GM19324 (cell line): Measurements from ENCODE around the gene ST3GAL3.
"Not testable (repeated sequence)": the region's sequence is repeated elsewhere in the genome, so short reads cannot be mapped to it uniquely, and the experiment has no call there.

Experiments used
- ATAC-seq: cut with Tn5 transposase; IDR thresholded peaks from one replicate; pipeline ENCODE4 v1.9.1; 2021; ENCODE audit warnings: mild to moderate bottlenecking, moderate library complexity; ENCODE audit not compliant: unreplicated experiment, low FRiP score

The ST3GAL3 gene

DNA sequence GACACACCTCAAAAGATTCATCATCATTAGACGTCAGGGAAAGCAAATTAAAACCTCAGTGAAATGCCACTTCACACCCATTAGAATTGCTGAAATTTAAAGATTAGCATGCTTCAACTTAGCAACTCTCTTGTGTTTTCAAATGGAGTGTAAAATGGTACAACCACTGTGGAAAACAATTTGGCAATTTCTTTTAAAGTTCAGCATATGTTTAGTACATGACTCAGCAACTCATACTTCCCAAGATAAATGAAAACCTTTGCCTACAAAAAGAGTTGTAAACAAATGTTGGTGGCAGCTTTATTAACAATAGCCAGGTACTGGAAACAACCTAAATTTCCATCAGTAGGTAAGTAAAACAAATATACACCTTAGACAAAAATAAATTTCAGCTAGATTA lies 42.7 kb downstream of the ST3GAL3 start:
- no peak for ATAC-seq

DNA sequence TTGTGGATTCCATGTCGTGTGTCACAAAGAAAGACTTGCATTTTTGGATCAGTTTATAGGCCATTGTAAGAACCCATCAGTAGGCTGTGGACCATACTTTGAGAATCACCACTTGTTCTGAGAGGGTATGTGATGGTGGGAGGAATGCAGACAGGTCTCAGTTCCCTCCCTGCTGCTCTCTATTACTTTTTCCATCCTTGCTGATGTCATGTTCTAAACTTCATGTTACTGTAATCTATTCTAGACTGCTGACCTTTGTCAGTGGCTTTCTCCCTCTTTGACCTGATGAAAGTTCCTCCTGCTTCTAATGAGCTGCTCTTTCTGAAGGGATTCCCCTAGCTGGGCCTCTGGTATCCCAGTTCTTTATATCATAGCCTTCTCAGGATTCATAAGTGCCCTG lies 46.1 kb downstream of the ST3GAL3 start:
- no peak for ATAC-seq

DNA sequence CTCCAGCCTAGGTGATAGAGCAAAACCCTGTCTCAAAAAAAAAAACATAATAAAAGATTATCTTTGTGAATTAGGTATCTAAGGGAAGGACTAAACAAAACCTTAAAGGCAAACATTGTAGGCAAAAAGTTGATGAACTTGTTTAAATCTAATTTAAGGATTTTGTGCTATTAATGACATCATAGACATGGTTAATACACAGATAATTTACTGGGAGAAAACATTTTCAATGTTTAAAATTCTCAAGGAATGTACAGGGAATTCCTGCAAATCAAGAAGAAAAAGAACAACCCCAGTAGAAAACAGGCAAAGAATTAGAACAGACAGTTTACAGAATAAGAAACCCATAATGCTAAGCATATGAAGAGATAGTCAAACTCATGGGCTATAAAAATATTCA lies 47.6 kb downstream of the ST3GAL3 start:
- ATAC-seq, result no peak

DNA sequence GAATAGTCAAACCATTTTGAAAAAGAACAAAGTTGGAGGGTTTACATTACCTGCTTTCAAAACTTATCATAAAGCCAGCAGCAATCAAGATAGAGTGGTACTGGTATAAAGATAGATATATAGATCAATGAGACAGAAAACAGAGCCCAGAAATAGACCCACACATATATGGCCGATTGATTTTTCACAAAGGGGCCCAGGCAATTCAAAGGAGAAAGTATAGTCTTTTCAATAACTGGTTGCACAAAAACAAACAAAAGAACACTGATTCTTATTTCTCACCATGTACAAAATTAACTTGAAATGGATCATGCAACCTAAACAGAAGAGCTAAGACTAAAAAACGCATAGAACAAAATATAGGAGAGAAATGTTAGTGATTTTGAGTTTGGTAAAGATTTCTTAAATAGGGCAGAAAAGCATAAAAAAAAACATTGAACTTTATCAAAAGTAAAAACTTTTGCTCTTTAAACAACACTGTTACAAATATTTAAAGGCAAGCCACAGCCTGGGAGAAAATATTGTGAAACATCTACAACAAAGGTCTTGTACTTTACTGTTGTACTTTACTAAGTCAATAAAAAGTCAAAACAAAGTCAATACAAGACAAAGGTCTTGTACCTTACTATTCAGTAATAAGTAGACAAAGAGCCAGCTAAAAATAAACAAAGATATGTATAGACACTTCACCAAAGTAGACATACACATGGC lies 50.2 kb downstream of the ST3GAL3 start:
- no peak for ATAC-seq

DNA sequence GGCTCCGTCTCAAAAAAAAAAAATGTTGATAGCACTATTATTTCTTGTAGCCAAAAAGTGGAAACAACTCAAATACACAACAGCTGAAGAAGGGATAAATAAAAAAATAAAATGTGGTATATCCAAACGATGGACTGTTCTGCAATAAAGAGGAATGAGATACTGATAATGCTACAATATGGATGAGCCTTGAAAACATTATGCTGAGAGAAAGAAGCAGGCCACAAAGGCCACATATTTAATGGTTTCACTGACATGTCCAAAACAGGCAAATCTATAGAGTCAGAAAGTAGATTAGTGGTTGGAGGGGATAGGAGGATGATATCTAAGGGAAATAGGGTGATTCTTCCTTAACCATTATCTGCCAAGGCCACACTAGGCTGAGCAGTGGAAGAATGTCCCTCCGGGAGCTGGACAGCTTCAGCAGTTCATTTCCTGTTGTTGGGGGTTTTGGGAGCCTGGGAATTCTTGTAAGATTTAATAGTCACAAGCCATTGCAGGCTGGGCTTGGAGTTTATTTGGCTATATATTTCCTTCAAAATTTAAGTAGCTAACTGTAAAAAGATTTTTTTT lies 53.5 kb downstream of the ST3GAL3 start:
- no peak for ATAC-seq

DNA sequence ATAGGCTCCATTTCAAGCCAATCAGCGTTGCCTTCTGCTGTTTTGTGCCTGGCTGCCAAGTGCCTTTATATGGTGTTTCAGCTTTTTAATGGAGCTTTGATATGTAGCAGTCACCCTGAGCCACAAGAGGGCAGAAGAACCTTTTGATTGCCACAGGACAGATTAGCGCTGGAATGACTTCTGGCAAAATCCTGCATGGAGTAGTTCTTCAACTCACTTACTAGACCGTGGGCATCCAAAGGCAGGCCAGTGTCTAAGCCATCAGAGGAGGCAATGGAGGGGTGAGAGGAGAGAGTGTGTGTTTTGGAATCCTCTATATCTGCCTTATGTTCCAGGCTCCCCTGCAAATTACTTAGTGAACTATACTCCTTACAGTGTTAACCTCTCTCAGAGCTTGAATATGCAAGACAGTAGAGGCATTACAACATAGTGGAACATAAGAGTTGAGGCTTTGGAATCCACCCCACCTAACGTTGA lies 56.2 kb downstream of the ST3GAL3 start:
- ATAC-seq, result no peak

DNA sequence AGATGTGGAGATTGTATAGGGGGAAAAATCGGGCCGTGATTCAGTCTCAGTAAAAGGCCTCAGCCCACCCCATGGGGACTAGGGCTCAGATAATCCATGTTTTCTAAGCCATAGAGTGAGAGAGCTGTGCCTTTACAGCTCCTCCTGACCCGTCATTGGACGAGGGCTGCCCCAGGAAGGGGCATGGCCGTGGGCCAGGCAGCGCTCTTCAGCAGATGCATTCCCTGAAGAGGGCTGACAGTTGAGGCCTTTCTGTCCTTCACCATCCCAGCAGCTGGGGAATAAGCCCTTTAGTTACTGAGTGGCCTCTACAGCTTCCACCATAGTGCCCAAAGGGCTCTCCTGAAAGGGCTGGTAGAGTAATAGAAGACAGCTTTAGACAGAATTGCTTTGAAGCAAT lies 57.2 kb downstream of the ST3GAL3 start:
- ATAC-seq, result no peak

DNA sequence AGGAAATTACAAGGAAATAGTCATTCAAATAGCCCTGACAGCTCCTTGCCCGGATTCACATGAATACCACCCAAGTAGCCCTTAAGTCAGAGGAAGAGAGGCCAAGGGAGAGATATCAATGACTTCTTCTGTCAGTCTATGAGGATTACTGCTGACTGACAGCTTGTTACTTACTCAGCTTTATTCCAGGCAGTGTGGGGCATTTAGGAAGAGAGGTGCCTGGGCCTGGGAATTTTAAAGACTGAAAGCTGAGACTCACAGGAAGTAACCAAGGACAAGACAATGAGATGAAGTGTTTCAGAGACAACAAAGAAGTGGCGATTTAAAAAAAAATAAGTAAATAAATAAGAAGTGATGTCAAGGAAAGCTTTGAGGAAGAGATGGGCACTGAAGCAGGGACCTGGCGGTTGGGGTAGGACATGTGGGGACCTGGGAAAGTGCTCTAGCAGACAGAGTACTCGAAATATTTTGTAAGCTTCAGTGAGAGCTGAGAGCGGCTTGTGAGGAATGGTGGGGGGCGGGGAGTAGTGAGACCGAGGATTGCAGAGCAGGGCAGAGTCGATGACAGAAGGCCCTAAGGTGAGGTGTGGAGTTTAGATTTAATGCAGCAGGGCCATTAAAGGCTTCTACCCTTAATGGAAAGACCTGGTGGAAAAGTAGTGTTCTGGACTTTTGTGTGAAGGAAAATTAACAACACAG lies 58.9 kb downstream of the ST3GAL3 start:
- ATAC-seq, result no peak

DNA sequence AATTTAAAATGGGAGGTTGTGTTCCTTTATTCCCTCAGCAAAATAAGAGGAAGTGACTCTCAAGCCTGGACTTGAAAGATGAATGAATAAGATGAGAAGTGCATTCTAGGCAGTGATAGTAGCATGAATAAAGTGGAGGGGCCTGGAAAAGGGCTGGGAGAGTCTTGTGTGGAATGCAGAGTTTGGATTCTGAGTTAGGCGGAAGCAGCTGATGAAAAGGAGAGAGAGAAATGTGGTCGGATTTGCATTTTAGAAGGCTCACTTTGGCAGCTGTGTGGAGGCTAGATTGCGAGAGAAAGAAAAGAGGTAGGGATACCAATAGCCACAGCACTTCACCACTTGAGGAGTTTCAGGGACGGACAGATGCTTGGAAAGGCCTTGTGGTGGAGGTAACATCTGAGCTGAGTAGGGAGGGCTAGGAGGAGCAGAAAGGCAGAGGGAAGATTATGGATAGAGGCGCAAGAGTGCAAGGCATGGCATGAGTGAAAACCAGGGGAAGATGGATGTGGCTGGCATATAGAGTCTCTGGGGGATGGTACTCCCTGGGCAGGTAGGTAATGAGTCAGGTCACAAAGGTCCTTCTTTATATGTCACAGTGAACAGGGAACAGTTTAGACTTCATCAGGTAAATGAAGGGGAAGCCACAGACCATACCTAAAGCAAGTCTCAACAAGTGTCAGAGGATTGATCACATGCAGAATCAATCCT lies 59.6 kb downstream of the ST3GAL3 start:
- ATAC-seq, result no peak

DNA sequence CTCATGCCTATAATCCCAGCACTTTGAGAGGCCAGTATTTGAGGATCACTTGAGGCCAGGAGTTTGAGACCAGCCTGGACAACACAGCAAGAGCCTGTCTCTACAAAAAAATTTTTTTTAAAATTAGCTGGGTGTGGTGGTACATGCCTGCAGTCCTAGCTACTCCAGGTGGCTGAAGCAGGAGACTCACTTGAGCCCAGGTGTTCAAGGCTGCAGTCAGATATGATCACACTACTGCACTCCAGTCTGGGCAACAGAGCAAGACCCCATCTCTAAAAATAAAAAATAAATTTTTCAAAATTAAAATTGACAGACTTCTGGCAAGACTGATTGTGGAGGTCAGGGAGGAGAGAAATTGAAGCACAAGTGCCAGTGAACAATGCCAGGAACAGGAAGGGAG lies 60.8 kb downstream of the ST3GAL3 start:
- no peak for ATAC-seq

DNA sequence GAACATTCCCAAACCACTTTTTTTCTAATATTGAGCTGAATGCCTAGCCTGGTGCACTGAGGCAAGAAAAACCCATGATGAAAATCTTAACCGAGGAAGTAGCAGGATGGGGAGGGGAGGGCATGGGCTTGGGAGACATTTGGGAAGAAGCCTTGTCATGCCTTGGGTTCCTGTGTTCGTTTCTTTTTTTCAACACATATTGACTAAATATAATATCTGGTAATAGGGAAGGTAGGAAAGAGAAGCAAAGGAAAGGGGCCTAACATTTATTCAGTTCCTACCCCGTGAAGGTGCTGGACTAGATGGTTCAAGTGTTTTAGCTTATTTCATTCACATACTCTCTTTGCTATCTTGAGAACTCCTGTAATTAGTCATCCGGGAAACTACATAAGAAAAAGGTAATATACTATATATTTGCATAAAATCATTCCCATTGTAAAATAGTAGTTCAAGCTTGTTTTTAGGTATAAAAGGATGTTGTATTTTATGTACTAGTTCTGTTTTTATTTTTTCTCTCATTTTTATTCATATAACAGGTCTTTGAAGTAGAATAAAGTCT lies 62.1 kb downstream of the ST3GAL3 start:
- ATAC-seq, result no peak

DNA sequence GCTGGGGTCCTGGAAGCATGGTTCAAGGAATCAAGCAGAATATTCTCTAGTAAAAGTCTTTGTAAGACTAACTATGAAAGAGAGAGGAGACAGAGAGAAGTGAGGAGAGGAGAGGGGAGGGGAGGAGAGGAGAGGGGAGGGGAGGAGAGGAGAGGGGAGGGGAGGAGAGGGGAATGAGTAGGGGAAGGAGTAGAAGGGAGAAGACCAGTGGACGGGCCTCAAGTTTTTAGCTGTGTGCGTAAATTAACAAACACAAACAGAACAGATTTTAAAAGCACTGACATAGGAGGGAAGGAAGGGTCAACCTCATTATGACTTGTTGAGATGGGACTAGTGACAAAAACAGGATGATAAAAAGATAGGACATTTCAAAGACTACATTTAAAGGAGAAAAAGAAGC lies 62.8 kb downstream of the ST3GAL3 start:
- no peak for ATAC-seq

DNA sequence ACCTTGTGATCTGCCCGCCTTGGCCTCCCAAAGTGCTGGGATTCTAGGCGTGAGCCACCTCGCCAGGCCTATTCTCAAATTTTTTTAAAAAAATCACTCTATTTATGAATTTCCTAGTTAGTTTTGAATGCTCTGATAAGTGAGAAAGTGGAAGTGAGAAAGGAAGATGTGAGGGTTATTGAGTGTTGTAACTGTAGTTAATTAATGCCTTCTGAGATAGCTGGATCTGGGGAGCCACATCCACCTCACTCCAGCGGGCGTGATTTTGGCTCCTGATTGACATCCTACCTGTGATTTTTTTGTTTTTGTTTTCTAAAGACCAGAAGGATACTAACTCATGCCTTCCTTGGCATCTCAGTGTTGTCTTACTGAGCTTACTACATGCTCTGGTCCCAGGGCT lies 65.6 kb downstream of the ST3GAL3 start:
- no peak for ATAC-seq

DNA sequence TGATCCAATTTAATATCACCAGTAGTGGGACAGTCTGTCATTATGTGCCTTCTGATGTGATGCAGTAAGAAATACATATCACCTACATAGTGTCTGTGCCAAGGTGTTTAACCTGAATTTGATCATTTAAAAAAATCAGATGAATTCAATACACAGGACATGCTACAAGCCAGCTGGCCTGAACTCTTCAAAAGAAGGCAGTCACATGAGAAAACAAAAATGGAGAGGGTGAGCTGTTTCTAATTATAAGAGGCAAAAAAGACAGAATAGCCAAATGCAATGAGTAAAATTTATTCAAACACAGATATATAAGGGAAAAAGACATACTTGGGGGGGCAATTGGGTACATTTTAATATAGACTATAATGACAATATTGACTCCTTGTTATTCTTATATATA lies 66.5 kb downstream of the ST3GAL3 start:
- ATAC-seq, result no peak

DNA sequence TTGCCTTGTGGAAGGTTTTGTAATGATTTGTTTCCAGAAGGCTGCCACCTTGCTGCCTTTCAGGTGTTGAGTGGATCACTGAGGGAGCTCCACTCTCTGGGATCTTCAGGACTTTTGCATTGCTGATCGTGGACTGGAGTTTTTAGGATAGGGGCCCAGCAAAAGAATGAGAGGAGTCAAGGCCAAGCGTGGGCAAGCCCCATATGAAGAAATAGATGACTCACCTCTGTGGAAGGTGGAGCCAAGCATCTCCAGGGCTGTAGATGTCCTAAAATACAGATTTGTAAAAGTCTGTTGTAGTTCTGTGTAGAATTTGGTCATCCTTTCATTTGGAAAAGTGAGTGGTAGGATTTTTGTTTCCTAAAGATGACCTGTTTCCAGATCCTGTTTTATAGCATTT lies 67.0 kb downstream of the ST3GAL3 start:
- ATAC-seq, result no peak

DNA sequence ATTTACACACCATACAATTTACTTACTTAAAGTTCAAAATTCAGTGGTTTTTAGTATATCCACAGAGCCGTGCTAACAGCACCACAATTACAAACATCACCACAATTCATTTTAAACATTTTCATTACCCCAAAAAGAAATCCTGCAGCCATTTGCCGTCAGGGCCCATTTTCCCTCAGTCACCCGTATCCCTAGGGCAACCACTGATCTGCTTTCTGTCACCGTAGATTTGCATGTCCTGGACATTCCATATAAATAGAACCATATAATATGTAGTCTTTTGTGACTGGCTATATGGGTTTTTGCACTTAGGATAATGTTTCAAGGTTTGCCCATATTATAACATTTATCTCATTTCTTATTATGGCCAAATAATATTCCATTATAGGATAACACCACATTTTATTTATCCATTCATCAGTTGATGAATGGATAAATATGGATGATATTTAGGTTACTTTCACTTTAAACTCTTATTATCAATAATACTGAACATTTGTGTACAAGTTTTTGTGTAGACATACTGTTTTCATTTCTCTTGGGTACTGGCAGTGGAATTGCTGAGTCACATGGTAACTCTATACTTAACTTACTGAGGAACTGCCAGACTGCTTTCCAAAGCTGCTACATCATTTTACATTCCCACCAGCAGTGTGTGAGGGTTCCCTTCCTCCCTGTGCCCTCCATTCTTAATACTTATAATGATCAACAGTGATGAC lies 68.9 kb downstream of the ST3GAL3 start:
- ATAC-seq, result no peak

DNA sequence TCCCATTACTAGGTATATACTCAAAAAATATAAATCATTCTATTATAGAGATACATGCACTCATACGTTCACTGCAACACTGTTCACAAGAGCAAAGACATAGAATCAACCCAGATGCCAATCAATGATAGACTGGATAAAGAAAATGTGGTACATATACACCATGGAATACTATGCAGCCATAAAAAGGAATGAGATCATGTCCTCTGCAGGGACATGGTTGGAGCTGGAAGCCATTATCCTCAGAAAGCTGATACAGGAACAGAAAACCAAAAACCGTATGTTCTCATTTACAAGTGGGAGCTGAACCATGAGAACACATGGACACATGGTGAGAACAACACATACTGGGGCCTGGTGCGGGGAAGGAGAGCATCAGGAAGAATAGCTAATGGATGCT lies 70.6 kb downstream of the ST3GAL3 start:
- not testable (repeated sequence) for ATAC-seq

DNA sequence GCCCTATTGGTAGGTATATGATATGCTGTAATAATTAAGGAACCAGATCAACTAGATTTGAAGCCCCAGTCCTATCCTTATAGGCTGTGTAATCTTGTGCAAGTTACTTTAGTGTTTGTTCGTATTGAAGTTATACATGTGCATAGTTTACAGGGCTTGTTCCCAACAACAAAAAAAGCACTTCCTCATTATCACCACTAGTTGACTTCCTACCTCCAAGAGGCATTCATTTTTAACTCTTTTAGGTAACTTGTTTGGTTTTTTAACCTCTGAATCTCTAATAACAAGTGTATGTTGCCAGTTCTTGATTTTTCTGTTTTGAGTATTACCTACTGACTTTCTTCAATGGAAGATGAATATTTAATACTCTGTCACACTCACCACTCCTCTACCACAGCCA lies 71.9 kb downstream of the ST3GAL3 start:
- no peak for ATAC-seq

DNA sequence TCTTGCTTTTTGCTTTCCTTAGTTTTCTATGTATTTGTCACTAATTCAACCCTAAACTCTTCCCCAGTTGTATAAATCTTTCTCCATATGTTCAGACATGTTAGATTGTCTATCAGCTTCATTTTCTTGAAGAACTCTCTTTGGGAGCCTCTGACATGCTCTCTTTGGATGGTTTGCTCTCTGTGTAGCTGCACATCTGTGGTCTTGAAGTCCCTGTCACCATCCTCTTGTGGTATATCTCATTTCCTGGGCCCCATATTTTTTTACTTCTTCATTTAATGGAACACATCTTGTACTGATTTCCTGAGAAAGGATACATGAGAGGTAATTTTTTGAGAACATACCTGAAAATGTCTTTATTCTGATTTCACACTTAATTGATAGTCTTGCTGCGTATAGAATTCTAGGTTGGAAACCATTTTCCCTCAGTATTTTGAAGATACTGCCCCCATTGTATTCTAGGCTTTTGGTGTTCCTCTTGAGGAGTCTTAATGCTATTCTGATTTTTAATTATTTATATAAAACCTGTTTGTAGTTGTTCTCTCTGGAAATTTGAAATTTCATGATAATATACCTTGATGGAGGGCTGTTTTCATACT lies 72.6 kb downstream of the ST3GAL3 start:
- ATAC-seq, result no peak

DNA sequence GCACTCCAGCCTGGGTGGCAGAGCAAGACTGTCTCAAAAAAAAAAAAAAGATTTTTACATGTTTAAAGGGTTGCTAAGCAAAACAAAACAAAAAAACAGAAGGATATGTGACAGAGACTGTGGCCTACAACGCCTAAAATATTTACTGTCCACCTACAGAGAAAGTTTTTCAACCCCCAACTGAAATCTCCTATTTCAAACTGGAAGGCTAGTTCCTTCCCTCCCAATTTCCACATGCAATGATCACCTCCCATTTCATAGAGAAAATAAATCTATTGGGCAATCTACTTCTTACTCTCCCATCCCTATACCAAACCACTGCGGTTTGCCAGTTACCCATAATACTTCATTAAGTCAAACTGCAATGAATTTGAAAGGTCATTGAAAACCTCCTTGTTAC lies 74.2 kb downstream of the ST3GAL3 start:
- ATAC-seq, result no peak
